Renal pelvis (tissue), 12 donors: ENCODE data around the gene SYT9. TPM values are rescaled to one million over a fixed set of nuclear protein-coding genes. Genes with fewer than 3 reads are reported as not detected.

ENCODE experiments used
- DNase-seq: peaks from one replicate; pipeline ENCODE4 v3.0.0-alpha.2; 2013
- long read RNA-seq, 16 experiments: transcript quantifications; one replicate each; lab custom pipeline, GENCODE V29; 2026
- polyA plus RNA-seq, 3 donors: library from polyadenylated mRNA; unstranded; fragments of 120-200 nt; gene quantifications; one replicate each; pipeline ENCODE4 v1.2.1, GENCODE V29; 2013; ENCODE audit not compliant: insufficient read length in 3 of 3

Gene SYT9, protein sequence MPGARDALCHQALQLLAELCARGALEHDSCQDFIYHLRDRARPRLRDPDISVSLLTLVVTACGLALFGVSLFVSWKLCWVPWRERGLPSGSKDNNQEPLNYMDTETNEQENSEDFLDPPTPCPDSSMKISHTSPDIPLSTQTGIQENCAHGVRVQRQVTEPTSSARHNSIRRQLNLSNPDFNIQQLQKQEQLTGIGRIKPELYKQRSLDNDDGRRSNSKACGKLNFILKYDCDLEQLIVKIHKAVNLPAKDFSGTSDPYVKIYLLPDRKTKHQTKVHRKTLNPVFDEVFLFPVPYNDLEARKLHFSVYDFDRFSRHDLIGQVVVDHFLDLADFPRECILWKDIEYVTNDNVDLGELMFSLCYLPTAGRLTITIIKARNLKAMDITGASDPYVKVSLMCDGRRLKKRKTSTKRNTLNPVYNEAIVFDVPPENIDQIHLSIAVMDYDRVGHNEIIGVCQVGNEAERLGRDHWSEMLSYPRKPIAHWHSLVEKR
- polyA plus RNA-seq: 1 to 10 TPM; 3.7 to 5.1 (median 4.3) TPM
- long read RNA-seq, donor 1: 0 reads
- long read RNA-seq, donor 2, partial matches to known transcripts: 0 of 2 reads
- long read RNA-seq, donor 2, other reads (novel, unspliced or antisense): 0 of 2 reads
- long read RNA-seq, donor 3: 0 reads
- long read RNA-seq, donor 4: 0 reads
- long read RNA-seq, donor 5: 0 reads
- long read RNA-seq, donor 6, partial matches to known transcripts: 0 of 1 reads
- long read RNA-seq, donor 6, other reads (novel, unspliced or antisense): 0 of 1 reads
- long read RNA-seq, donor 7: 0 reads
- long read RNA-seq, donor 8: 0 reads
- long read RNA-seq, donor 9, partial matches to known transcripts: 0 of 1 reads
- long read RNA-seq, donor 9, other reads (novel, unspliced or antisense): 0 of 1 reads
- long read RNA-seq, donor 10, partial matches to known transcripts: 0 of 1 reads
- long read RNA-seq, donor 10, other reads (novel, unspliced or antisense): 0 of 1 reads
- long read RNA-seq, donor 11: 0 reads
- long read RNA-seq, donor 12, partial matches to known transcripts: 0 of 2 reads
- long read RNA-seq, donor 12, other reads (novel, unspliced or antisense): 0 of 2 reads
- long read RNA-seq, donor 13: 0 reads
- long read RNA-seq, donor 14: 0 reads
- long read RNA-seq, donor 15, partial matches to known transcripts: 0 of 1 reads
- long read RNA-seq, donor 15, other reads (novel, unspliced or antisense): 0 of 1 reads
- long read RNA-seq, donor 16: 0 reads

DNA sequence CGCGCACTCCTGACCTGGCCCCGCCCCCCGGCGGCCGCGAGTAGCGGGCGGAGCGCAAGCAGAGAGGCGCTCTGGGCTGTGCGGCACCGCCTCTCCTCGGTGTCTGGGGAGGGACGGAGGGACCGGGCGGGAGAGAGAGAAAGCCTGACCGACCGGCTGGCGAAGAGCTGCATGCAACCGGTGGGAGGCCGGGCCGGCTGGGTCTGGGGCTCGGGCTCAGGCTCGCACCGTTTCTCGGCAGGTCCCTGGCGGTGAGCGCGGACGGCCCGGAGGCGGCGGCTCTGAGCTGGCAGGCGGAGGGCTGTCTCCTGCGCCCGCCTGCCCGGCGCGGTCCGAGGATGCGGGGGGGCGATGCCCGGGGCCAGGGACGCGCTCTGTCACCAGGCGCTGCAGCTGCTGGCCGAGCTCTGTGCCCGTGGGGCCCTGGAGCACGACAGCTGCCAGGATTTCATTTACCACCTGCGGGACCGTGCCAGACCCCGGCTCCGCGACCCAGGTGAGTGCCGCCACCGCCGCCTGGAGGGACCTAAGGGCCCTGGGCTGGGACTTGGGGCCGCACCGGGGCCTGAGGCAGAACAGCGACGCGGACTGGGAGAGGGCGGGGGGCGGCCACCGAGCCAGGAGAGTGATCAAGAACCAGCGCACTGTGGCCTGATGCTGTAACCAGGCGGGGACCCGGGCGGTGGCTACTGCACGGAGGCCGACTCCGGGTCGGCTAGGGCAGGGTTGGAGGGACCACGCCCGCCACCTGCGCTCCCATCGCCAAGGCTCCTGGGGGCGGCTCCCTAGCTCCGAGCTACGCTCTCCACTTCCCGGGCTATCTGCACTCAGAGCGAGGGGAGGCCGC is at the start of gene SYT9:
Gene SYT9, plus strand, starts transcription at position 69 of the 847 bp plus-strand sequence. Its CDS starts 283 bp downstream, at position 352.
- peak; percentile 57 for DNase-seq

DNA sequence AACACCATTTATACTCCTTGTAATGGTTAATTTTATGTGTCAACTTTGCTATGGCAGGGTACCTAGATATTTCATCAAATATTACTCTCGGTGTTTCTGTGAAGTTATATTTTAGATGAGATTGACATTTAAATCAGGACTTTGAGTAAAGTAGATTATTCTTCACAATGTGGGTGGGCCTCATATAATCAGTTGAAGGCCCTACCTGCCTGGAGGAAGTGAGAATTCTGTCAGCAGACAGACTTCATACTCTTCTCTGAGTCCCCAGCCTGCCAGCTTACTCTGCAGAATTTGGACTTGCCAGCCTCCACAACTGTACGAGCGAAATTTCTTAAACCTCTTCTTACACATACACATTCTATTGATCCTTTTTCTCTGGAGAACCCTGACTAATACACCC is 49.3 kb upstream of the SYT9 start:
- DNase-seq: no peak

DNA sequence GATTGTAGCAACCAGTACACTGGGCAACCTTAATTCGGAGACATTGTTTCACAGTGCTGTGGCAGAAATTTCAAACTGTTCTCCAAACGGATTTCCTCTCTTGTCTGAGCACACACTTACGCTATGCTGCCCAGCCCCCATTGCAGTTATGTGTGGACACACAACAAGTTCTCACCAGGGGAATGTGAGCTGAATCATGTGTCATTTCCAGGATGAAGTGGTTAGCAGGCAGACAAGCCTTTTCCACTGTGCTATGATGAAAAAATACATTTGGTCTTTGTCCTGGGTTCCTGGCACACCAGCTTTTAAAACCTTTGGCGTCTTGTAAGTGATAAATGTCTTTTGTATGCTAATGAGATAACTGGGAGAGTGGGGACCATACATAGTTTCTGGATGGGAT is 46.9 kb upstream of the SYT9 start:
- no peak for DNase-seq

DNA sequence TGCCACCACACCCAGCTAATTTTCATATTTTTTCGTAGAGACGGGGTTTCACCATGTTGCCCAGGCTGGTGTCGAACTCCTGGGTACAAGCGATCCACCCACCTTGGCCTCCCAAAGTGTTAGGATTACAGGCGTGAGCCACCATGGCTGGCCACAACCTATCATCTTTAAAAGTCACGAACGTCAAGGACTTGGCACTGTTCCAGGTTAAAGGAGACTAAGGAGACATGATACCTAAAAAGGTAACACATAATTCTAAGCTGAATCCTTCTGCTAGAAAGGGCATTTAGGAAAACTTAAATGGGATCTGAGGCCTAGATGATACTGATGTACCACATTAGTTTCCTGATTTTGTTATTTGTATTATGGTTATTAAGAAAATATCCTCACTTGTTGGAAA is 43.3 kb upstream of the SYT9 start:
- no peak for DNase-seq

DNA sequence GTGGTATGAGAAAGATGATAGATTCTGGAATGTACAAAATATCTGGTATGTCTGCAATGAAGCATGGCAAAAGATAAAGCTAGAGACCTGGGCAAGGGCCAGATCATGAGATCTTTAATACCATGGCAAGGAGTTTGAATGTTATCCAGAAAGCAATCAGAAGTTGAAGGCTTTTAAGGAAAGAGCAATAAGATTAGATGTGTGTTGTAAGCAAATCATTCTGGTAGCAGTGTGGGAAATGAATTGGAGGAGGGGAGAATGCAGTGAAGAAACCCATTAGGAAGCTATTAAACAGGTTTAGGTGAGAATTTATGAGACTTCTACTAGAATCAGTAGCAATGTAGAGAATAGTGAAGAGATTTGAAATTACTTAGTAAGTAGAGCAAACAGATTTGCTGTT is 32.2 kb upstream of the SYT9 start:
- no peak for DNase-seq

DNA sequence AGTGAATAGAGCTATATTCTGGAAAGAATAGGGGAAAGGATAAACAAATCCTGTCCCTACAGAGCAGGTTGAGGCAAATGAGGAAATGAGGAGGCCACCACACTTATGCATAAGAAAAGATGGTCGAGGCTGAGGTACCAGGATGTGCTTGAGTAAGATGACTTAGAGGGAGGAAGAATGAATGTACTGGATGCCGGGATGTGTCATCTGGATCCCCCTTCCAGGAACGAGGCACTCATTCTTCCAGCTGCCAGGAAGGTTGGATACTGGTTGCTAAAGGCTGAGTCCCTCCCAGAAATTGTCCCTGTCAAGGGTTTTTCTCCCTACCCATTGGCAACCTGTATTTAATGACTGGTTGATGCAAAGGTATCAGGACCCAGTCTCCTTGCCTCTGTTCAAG is 31.1 kb upstream of the SYT9 start:
- DNase-seq: no peak

DNA sequence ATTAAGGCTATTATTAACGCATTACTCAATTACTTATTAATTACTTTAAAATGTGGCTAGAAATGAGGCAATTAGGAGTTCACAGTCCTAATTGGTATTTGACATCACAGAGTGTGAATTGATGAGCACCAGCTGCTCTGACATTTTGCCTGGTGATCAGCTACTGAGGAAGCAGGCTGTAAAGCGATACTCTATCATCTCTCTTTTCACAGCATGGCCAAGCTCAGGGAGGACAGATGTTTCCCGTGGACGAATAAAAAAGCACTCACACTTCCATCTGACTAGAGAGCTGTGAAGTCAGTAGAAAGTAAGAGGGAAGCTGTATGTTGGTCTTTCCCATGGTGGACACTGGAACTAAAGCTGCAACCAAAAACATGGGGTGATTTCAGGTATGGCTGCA is 29.1 kb upstream of the SYT9 start:
- DNase-seq: no peak

DNA sequence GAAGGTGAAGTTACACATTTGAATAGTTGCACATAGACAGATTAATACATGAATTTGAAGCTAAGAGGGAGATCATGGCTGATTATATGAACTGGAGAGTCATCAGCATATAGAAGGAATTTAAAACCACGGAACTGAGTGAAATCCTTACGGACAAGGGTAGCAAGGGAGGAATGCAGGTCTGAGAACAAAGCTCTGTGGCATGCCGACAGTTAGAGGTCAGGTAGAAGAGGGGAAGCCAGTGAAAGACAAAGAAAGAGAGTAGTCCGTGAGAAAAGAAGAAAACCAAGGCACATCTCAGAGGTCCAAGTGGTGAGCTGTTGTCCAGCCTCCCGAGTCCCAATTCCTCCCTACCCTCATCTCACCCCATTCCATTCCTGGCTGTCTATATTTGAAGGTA is 11.8 kb upstream of the SYT9 start:
- no peak for DNase-seq

DNA sequence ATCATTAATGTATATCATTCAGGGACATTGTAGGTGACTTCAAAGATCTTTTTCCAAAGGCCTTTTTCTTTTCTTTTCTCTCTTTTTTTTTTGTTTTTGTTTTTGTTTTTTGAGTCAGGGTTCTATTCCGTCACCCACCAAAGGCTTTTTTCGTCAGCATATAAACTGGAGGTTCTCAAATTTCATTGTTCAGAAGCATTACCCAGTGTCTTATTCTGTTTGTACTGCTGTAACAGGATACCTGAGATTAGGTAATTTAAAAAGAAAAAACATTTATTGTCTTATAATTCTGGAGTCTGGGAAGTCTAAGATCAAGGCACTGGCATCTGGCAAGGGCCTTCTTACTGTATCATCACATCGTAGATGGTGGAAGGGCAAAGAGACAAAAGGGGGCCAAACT is 6.4 kb upstream of the SYT9 start:
- DNase-seq: no peak

DNA sequence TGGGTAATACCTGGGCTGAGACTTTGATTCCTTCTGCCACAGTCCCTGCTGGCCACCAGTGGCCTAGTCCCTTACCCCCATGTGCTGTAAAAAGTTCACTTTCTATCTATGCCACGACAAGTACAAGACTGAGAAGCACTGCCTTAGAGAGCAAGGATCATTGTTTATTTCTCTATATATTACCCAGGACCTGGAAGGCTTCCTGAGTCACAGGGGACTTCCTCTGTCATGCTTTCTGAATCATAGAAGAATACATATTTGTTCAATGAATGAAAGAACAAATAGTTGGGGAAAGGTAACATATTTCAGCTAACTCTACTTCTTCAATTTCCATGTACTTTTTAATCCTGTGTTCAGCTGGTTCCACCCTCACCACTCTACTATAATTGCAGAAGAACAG is 5.5 kb upstream of the SYT9 start:
- no peak for DNase-seq

DNA sequence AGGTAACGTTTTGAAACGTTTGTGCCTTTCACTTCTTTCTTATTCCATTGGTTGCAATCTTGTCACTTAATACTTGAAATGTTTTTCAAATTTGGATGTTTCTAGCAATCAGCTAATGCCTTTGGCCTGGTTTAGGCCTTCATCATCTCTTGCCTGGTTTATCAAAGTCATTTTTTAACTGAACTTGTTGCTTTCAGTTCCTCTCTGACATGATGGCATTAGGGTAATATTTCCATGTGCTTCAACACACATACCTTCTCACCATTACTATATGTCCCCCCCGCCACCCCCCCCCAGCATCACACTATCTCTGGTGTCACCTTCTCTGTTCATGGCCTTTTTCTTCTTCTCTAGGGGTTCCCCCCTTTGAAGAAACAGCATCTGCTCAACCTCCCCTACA is 1.5 kb upstream of the SYT9 start:
- no peak for DNase-seq

DNA sequence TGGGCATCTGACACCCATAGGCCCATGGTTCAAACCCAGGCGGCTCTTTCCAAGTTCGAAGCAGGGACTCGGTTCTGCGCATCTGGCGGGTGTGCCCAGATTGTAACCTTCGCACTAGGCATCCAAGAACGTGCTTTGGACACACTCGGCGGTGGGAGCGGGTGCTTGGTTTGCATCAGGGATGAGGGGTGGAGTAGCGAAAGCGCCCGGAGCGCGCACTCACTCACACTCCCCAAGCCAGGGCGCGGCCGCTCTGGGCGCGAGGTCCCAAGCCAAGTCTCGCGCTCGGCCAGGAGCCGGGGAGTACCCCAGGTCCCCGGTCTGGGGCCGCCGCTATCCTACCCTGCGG is 243 bp upstream of the SYT9 start:
- no peak for DNase-seq

DNA sequence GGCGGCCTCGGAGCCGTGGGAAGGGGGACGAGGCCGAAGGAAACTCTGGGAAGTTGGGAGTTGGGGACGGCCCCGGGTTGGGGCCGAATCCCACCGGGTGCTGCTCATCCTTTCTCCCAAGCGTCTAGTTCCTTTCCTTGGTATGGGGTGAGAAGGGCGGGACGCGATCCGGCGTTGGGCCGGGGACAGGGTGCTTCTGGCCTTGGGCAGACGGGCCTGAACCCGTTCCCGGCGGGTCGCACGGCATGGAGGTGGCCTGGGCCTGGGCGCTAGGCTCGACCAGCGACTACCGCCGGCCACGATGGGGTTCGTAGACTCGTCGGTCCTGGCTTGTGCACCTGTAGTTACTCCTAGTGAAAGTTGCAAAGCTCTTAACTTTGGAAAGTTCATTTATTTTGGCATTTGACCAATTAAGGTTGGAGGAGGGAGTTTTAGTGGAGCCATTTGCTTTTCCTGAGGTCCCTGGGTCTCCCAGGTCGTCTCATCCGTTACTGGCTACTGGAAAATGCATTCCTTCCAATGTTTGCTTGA is 1.0 kb downstream of the SYT9 start:
- DNase-seq: no peak

DNA sequence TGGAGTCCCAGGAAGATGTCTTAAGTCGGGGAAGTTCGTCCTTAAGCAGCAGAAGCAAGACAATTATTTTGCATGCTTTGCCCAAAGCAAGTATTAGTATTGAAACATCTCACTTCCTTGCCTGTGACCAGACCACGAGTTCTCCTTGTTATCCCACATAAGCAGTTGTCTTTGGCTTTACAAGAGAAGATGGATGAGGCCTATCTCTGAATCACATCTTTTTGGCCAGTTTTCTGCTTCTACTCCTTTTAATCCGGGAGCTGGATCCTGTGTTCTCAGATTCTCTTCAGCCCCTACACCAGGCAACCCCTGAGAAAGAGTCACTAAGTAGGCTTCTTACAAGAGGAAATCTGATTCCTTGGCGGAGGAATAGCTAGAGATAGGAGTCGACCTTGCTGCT is 2.1 kb downstream of the SYT9 start:
- DNase-seq: no peak

DNA sequence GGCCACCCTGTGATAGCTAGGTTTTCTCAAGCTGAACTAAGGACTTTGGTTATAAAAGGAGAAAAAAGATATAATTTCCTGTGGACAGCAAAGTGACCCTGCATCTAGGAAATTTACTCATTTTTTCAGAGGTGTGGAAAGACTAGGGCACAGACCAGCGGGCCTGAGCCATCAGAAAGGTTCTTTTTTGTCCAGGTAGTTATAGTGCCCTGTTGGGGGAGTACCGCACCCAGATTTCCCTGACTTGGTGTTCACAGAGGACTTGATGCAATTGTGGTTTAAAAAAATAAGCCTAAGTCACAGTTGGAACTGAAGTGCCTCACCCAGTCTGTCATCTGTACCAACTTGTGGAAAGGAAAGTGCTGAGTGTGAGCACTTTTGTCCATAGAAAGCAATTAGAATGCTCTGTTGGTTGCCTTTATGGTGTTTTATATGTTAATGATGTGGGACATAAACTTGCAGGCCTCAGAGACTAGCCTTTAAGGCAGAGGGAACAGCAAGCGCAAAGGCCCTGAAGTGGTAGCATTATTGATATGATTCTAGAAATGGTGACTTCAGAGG is 3.1 kb downstream of the SYT9 start:
- DNase-seq: no peak

DNA sequence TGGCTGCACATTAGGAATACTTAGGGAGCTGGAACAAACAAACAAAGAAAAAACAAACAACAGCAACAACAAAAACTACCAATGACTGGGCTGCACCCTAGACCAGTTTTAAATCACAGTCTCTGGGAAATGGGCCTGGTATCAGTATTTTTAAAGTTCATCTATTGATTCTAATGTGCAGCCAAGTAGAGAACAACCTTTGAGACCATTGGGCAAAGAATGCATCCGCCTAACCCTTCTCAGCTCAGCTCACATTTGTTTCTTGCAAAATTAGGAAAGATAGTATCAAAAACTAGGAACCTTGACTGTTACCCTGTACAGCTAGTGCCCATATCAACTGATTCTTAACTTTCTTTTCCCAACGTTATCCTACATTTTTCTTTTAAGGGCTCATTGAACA is 5.2 kb downstream of the SYT9 start:
- DNase-seq: no peak

DNA sequence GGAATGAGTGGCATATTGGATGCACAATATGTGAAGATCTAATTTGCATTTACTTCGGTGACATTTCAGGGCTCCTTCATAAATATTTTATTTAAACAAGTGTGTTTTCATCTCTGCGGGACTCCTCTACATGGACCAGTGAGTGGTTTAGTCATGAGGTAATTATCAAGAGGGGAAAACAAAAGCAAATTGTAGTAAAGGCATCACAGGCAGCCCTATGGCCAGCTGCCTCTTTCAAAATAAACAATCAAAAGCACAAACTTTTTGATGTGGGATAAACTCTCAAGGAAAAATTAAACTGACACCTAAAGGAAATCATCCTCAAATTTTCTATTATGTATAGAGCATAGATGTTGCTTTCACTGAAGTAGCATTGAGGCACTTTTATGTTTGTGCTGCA is 6.0 kb downstream of the SYT9 start:
- no peak for DNase-seq

DNA sequence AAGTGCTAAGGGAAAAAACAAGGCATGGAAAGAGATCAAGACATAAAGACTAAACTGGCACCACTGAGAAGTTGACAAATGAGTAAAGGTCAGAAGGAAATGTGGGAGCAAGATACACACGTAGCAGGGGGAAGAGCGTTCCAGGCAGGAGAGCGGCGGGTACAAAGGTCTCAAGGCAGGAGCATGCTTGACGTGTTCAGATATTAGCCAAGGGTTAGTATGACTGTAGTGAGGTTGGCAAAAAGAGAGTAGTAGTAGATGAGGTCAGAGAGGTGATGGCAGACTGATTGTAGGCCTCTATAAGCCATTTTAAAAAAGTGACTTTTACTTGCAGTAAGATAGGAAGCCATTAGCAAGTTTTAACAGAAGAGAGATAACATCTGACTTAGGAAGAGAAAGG is 9.9 kb downstream of the SYT9 start:
- DNase-seq: no peak

DNA sequence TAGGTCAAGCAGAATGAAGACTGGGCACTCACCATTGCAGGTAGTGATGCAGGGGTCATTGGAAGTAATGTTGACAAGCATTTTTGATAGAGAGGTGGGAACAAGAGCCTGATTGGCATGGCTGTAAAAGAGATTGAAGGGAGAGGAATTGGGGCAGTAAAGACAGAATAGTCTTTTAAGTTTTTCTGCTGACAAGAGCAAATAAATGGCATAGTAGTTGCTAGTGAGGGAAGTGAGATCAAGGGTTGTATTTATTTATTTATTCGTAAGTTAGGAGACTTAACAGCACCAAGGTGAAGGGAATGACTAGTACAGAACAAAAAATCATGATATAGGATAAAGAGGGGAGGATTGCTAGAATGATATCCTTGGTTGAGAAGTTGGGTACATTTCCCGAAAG is 11.0 kb downstream of the SYT9 start:
- DNase-seq: no peak

DNA sequence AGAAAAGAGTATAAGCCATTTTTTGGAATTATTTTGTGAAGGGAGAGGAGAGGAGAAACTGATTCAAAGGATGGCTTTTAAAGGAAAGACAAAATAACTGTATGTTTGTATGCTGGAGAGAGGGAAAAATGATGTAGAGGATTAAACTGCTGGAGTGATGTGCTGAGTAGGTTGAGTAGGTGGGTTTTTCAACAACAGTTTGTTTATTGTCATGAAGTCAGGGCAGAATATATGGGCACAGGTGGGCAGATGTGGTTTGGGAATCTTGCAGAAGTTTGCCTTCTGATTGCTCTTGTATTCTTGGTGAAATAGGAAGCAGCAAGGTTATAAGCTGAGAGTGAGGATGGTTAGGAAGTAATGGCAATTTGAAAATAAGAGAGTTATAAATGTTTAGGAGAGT is 12.1 kb downstream of the SYT9 start:
- DNase-seq: no peak

DNA sequence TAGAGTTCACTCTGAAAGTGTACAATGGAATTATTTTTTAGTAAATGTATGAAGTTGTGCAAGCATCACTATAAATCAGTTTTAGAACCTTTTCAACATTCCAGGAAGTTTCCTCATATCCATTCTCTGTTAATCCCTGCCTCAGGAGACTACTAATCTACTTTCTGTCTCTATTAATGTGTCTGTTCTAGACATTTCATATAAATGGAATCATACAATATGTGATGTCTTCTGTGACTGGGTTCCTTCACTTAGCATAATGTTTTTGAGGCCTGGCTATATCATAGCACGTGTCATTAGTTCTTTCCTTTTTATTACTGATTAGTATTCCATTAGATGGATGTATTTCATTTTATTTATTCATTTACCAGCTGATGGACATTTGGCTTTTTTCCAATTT is 17.1 kb downstream of the SYT9 start:
- DNase-seq: no peak
